ENCODE results near the gene YWHAG.
A peak's percentile ranks its signal among the peaks of the same experiment; 100 is the strongest.
"Not testable (repeated sequence)": the region's sequence is repeated elsewhere in the genome, so short reads cannot be mapped to it uniquely, and the experiment has no call there.

Gene YWHAG

DNA sequence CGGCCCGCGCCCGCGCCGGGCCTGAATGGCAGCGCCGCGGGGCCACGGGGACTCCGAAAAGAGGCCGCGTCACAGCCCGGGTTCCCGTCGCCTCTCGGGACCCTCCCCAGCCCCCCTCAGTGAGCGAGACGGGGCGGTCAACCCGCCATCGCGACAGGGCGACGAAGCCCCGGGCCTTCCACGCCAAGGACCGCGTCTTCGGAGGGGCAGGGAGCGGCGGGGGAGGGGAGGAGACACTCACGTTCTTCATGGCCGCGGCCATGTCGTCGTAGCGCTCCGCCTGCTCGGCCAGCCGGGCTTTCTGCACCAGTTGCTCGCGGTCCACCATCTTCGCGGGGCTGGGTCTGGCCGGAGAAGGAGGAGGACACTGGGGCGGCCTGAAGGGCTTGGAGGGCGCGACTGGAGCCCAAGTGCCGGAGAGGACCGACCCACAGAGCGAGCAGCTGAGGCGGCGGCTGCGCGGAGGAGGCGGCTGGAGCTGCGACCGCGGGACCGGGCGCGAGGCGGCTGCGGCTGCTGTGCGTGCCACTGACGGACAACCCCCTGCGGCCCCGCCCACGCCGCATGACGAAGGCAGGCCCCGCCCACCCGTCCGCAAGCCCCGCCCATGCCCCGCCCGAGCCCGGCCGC, at the start of gene YWHAG:
Gene YWHAG (minus strand): TSS at position 511 of the 630 bp plus-strand sequence. CDS start 183 bp downstream, at position 328.
- DNase-seq: peak; percentile 74

DNA sequence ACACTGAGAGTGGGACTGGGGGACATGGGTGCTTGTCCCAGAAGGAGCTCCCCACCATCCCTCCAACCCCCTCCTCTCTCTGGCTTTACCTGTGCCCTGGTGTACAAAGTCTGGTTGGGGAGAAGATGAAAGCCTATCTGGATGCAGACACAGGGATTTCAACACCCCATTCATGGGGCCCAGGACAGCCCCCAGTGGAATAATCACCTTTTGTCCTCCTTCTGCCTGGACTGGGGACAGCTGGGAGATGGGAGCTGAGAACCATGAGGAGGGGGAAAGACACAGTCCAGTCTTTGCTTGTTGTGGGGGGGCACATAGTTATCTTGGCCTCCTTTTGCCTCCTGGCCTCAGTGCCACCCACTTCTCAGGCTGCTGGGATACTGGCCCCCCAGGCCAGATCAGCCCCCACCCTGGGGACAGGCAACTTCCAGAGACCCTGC, 49.4 kb upstream of the YWHAG start:
- no peak for DNase-seq

DNA sequence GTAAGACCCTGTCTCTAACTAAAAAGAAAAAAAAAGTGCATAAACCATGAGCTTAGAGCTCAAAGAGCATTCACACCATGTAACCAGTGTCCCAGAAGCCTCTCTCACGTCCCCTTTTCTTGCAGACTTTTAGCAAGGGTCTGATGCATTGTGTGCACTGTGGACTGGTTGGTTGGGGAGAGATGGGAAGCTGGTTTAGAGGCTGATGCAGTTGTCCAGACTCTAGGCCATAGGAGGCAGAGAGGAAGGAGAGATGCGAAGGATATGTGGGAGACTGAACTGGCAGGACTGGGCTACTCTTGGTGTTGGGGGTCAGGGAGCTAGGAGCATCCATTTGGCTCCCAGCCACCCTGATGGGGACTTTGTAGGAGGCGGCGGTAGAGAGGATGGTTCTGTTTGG, 48.9 kb upstream of the YWHAG start:
- no peak for DNase-seq

DNA sequence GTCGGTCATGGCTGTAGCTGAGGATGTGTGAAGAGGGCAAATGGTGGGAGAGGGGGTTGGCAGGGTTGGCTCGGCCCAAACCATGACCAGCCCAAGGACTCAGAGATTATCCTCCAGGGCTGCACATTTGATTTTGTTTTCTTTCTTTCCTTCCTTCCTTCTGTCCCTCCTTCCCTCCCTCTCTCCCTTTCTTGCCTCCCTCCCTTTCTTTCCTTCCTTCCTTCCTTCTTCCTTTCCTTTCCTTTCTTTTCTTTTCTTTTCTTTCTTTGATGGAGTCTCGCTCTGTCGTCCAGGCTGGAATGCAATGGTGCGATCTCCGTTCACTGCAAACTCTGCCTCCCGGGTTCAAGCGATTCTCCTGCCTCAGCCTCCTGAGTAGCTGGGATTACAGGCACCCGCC, 46.9 kb upstream of the YWHAG start:
- DNase-seq: no peak

DNA sequence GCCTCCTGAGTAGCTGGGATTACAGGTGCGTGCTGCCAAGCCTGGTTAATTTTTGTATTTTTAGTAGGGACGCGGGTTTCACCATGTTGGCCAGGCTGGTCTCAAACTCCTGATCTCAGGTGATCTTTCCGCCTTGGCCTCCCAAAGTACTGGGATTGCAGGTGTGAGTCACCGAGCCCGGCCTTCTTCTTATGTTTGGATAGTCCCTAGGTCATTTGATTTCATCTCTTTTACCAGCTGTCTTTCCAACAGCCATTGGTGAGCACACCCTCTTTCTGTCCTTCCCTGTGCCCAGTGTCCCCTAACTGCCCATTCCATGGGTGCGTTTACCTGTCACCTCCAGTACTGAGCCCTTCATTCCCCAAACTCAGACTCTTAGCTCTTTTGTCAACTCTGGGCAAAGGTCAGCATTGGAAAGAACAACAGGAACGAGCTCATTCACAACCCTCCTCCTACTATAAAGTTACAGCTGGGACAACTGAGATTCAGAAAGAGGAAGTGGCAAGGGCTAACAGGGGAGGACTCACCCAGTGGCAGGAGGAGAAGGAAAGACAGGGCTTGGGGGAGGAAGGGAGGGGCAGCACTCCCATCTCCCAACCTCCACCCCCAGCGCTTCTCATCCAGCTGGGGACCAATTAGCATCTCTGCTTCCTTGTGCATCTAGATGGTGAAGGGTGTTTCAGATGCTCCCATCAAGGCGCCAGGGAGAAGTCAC, 45.1 kb upstream of the YWHAG start:
- DNase-seq: no peak

DNA sequence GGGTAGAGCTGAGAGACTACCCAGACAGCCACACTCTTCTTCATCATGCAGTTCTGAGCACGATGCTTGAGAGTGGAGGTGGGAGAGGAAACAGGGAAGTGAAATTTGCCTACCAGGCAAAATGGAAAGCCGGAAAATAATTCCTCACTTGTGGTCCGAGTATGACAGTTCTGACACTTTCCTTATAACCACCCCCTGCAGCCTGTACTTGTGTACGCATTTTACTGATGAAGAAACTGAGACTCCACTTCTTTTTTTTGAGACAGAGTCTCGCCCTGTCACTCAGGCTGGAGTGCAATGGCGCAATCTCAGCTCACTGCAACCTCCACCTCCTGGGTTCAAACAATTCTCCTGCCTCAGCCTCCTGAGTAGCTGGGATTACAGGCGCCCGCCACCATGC, 44.3 kb upstream of the YWHAG start:
- not testable (repeated sequence) for DNase-seq

DNA sequence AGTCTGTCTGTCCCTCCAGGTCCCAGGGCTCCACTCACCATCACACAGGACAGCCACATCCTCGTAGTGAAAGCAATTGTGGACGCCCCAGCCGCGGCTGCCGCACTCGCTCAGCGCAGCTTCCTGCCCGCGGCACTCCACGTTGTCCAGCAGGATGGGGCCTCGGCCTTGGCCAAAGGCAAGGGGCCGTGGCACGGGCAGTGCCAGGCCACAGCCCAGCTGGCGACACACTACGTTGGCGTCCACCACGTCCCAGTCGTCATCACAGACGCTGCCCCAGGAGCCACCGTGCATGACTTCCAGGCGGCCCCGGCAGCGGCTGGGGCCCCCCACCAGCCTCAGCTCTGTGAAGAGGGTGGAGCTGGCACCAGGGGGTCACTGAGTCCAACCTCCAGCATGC, 41.5 kb upstream of the YWHAG start:
- no peak for DNase-seq

DNA sequence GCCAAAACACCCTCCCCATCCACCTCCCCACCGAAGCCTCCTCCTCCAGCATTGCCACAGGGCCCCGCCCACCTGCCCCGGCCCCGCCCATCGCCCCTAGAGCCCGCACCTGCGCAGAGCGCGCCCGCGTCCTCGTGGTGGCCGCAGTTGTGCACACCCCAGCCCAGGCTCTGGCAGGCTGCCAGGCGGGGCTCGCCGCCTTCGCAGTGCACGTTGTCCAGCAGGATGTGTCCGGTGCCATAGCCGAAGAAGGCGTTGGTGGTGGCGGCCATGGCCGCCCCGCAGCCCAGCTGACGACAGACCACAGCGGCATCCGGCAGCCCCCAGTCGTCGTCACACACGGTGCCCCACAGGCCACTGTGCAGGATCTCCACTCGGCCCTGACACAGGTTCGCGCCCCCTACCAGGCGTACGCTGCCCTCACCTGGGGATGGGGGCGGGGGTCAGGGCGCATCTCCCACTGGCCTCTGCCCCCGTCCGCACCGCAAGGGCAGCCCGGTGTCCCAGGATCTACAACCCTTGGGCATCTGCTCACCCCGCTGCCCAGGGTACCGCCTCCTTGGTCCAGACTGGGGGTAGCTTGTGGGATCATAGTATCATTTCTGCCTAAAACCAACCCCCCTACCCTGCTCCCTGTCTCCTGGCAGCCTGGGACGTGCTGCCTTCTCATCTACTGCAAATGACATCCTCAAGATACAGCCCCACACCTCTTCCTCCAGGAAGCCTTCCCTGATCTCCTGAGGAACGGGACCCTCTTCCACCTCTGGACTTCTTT, 38.8 kb upstream of the YWHAG start:
- no peak for DNase-seq

DNA sequence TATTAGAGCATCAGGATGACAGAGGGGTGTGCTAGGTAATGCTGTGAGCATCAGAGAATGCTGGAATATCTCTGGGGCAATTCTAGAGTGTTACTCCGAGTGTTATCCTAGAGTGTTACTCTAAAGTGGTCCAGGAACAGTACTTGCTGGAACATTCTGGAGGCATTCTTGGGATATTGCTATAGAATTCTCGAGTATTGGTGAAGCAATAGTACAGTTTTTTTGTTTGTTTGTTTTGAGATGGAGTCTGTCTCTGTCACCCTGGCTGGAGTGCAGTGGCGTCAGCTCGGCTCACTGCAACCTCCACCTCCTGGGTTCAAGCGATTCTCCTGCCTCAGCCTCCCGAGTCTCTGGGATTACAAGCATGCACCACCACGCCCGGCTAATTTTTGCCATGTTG, 38.1 kb upstream of the YWHAG start:
- DNase-seq: no peak

DNA sequence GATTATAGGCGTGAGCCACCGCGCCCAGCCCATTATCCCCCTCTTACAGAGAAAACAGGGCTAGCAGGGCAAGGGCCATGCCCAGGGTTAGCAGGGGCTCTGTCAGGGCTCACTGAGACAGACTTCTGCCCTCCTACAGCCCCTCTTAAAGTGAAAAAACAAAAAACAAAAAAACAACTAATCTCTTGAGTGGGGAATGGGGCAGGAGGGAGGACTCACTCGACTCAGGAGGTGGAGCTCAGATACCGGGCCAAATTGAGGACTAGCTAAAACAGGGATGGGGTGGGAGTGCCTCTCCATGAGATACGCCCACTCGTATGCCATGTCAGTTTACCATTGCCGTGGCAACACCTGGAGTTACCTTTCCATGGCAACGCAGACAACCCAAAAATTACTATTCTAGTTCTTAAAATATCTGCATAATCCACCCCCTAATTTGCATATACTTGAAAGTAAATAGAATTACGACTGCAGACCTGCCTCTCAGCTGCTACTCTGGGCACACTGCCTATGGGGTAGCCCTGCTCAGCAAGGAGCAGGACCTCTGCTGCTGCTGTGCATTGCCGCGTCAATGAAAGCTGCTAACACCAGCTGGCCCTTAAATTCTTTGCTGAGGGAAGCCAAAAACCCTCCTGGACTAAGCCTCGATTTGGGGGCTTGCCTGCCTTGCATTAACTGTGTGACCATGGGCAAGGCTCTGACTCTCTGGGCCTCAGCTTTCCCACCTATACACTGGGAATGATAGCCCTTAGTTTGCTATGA, 37.4 kb upstream of the YWHAG start:
- DNase-seq: no peak

DNA sequence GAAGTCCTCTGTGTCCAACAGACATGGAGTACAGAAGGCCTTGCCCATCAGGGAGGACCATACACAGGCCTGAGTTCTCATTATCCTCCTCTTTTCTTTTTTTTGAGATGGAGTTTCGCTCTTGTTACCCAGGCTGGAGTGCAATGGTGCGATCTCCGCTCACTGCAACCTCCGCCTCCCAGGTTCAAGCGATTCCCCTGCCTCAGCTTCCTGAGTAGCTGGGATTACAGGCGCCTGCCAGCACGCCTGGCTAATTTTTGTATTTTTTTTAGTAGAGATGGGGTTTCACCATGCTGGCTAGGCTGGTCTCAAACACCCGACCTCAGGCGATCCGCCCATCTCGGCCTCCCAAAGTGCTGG, 36.8 kb upstream of the YWHAG start:
- not testable (repeated sequence) for DNase-seq

DNA sequence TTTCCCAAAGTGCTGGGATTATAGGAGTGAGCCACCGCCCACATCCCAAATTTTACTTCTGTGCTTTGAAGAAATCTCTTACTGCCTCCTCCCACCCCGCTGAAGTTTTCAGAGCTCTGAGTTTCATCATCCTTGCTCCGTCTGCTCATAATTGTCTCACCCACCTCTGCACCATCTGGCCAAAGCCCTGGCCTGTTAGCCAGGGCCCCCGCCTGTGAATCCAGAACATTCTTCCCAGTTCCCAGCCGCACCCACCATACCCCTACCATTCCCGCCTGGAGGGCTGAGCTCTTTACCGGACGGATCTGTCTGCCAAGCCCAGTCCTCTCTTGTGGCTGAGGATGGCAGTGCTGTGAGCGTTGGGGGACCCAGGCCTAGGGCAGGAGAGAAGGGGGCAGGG, 36.2 kb upstream of the YWHAG start:
- no peak for DNase-seq

DNA sequence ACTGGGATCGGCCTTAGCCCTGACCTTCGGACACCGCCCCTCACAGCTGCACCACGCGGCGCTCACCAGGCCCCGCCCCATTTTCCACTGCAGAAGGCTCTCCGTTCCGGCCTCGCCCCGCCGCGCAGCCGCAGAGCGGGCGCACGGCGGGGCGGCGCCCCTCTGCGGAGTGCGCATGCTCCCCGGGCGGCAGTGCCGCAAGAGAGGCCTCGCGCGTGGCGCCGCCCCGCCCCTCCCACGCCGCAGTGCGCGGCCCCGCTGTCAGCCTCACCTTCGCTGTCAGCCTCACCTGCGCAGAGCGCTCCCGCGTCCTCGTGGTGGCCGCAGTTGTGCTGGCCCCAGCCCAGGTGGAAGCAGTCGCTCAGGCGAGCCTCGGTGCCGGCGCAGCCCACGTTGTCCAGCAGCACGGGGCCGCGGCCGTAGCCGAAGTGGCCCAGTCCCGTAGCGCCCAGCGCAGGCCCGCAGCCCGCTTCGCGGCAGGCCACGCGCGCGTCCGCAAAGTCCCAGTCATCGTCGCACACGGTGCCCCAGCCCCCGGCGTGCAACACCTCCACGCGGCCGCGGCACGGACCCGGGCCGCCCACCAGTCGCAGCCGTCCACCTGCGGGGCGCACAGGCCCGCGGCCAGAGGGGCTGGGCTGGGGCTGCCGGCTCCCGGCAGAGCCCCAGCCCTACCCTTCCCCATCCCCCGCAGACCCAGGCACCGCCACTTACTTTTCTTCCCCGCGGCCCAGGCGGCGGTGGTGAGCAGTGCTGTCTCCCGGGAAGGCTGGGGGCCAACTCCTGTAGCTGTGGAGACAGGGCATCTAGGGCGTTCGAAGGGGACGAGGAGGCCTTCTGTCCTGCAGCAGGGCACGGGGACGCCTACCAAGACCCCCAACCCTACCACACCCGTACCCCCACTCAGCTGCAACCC, 34.6 kb upstream of the YWHAG start:
- peak; percentile 85 for DNase-seq

DNA sequence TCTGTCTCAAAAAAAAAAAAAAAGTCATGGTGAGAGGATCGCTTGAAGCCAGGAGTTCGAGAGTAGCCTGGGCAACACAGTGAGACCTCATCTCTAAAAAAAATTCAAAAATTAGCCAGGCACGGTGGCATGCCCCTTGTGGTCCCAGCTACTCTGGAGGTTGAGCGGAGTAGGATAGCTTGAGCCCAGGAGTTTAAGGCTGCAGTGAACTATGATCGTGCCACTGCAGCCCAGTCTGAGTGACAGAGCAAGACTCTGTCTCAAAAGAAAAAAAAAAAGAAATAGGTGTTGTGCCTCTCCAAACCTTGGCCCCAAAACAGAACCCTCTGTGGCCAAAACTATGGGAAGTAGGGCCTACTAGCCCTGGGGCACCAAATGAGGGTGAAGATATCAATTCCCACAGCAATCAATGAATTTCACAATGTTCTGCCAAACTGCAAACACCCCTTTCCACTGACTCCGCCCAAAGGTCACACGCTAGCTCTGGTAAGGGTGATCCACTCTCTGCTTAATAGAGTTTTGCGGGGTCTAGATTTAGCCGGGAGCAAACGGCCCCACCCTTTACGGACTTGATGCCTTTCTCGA, 33.8 kb upstream of the YWHAG start:
- DNase-seq: no peak

DNA sequence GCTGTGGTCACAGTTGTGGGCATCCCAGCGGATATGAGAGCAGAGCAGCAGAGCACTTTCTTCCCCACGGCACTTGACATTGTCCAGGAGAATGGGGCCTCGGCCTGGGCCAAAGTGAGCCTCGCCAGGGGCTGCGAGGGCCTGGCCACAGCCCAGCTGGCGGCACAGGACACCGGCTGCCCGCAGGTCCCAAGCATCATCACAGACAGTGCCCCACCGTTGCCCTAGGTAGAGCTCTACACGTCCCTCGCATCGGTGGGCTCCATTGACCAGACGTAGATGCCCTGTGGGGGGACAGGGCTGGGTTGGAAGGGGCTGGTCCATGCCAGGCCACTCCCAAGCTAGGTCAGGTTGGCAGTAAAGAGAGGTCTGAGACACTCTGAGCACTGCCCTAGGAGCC, 31.3 kb upstream of the YWHAG start:
- DNase-seq: no peak

DNA sequence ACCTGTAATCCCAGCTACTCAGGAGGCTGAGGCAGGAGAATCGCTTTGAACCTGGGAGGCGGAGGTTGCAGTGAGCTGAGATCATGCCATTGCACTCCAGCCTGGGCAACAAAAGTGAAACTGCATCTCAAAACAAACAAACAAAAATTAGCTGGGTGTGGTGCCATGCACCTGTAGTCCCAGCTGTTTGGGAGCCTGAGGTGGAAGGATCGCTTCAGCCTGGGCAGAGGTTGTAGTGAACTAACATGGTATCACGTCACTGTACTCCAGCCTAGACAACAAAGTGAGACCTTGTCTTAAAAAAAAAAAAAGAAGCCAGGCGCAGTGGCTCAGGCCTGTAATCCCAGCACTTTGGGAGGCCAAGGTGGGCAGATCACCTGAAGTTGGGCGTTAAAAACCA, 29.0 kb upstream of the YWHAG start:
- DNase-seq: not testable (repeated sequence)

DNA sequence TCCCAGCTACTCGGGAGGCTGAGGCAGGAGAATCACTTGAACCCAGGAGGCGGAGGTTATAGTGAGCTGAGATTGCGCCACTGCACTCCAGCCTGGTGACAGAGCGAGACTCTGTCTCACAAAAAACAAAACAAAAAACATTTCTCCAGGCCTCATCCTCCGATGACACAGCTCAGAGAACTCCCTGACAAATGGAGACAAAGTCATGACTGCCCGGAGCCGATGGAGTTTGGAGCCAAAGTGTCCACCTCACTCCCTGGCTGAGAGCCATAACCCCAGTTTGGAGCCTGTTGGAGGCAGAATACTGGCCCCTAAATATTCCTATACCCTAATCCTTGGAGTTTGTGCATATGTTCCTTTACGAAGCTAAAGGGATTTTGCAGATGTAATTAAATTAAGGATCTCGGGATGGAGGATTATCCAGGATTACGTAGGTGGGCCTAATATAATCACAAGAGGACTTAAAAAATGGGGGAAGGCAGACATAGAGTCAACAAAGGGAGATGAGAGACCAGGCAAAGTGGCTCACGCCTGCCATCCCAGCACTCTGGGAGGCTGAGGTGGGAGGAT, 28.0 kb upstream of the YWHAG start:
- no peak for DNase-seq

DNA sequence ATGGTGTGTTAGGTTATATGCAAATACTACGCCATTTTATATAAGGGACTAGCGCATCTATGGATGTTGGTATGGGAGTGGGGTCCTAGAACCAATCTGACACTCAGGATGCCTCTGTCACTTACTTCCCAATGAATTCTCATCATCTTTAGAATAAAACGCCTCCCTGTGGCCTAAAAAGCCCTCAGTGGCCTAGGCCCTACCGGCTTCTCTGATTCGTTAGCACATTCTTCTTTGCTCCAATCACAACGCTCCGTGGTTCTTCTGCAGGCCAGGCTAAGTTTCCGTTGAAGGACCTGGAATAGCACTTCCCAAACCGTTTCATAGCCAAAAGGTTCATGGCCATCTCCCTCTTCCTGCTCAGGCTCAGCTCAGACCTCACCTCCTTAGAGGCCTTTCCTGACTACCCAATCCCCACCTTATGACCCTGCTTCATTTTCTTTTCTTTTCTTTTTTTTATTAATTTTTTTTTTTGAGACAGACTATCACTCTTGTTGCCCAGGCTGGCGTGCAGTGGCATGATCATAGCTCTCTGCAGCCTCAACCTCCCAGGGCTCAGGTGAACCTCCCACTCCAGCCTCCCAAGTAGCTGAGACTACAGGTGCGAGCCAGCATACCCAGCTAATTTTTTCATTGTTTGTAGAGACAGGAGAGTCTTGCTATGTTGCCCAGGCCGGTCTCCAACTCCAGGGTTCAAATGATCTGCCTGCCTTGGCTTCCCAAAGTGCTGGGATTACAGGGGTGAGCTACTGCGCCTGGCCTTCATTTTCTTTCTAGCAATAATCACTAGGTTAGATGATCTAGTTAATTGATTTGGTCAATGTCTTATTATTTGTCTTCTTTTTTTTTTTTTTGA, 24.5 kb upstream of the YWHAG start:
- DNase-seq: peak; percentile 21

DNA sequence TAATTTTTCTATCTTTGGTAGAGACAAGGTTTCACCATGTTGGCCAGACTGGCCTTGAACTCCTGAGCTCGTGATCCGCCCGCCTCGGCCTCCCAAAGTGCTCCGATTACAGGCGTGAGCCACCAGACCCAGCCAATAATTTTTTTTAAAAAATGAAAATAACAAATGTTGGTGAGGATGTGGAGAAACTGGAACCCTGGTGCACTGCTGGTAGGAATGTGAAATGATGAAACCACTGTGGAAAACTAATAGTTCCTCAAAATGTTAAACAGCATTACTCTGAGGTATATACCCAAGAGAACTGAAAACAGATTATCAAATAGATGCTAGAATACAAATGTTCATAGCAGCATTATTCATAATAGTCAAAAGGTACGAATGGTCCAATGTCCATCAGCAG, 23.0 kb upstream of the YWHAG start:
- DNase-seq: no peak

DNA sequence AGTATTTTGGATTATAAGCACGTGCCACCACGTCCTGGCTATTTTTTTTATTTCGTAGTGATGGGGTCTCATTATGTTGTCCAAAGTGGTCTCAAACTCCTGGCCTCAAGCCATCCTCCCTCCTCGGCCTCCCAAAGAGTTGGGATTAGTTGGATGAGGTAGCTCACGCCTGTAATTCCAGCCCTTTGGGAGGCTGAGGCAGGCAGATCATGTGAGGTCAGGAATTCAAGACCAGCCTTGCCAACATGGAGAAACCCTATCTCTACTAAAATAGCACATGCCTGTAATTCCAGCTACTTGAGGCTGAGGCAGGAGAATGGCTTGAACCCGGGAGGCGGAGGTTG, 21.8 kb upstream of the YWHAG start:
- DNase-seq: peak; percentile 48

Measured in NCI-H226 (cell line).